H1 (cell line): ENCODE data around the gene CSF3. TPM values are rescaled to one million over a fixed set of nuclear protein-coding genes. Genes with fewer than 3 reads are reported as not detected.
A peak's percentile ranks its signal among the peaks of the same experiment; 100 is the strongest.

ENCODE experiments used
- CTCF ChIA-PET: fragments of 300-600 bp; sonication (Branson Sonifier 250); formaldehyde crosslinking; loops from one replicate; lab custom pipeline; 2021; ENCODE audit not compliant: partially characterized antibody; lab: Charles Lee
- POLR2A ChIA-PET: fragments of 300-600 bp; sonication (Branson Sonifier 250); formaldehyde crosslinking; loops from one replicate; lab custom pipeline; 2021; ENCODE audit warnings: inconsistent platforms; ENCODE audit not compliant: partially characterized antibody; lab: Charles Lee
- DNase-seq, 2 experiments: peaks; one replicate each; pipeline versions ENCODE4 v3.0.0 to v3.0.0-alpha.2; 2010 to 2022; ENCODE audit warnings: low spot score in 2 of 2, low read depth in 1 of 2, mixed read lengths in 1 of 2
- FAIRE-seq: peaks from 2 replicates; lab custom pipeline; 2011; peaks lifted over from hg19 to GRCh38; lab: Jason Lieb, UNC
- H2AFZ ChIP-seq: 2 replicates; pipeline ENCODE4 v1.8.1; 2012; ENCODE audit warnings: low read length, inconsistent platforms
- H2AK5ac ChIP-seq: 2 replicates; pipeline ENCODE4 v1.6.1; 2013; ENCODE audit warnings: low read depth, low read length
- H2BK120ac ChIP-seq: replicated peaks from 2 replicates; pipeline ENCODE3; 2013; ENCODE audit warnings: low read depth, low read length, inconsistent platforms
- H2BK12ac ChIP-seq: 2 replicates; pipeline ENCODE4 v1.6.1; 2013; ENCODE audit warnings: low read depth, low read length
- H2BK15ac ChIP-seq: 2 replicates; pipeline ENCODE4 v1.6.1; 2013; ENCODE audit warnings: low read length
- H2BK20ac ChIP-seq: 2 replicates; pipeline ENCODE4 v1.6.1; 2013; ENCODE audit warnings: low read length
- H2BK5ac ChIP-seq: 2 replicates; pipeline ENCODE4 v1.6.1; 2013; ENCODE audit warnings: low read depth, low read length
- H3K14ac ChIP-seq: 2 replicates; pipeline ENCODE4 v1.6.1; 2013; ENCODE audit warnings: inconsistent platforms; ENCODE audit not compliant: insufficient read length
- H3K18ac ChIP-seq: 2 replicates; pipeline ENCODE4 v1.6.1; 2013; ENCODE audit warnings: low read length; ENCODE audit errors: extremely low read depth
- H3K23ac ChIP-seq: 2 replicates; pipeline ENCODE4 v1.6.1; 2013; ENCODE audit warnings: inconsistent platforms; ENCODE audit not compliant: insufficient read length
- H3K23me2 ChIP-seq: 2 replicates; pipeline ENCODE4 v1.6.1; 2013; ENCODE audit warnings: low read depth, low read length
- H3K27ac ChIP-seq: 2 replicates; pipeline ENCODE4 v1.6.1; 2011; ENCODE audit warnings: low read depth, low read length, inconsistent platforms
- H3K27me3 ChIP-seq, 4 experiments: replicated peaks in 1 of 4; 1 replicate in 1 of 4; 2 replicates in 3 of 4; pipeline versions ENCODE4 v1.6.1 to v1.8.1; 2011 to 2013; ENCODE audit warnings: low read length in 3 of 4, mild to moderate bottlenecking in 3 of 4, inconsistent platforms in 2 of 4, mixed read lengths in 2 of 4, moderate library complexity in 1 of 4; ENCODE audit not compliant: control insufficient read depth in 3 of 4, insufficient read depth in 3 of 4; ENCODE audit errors: extremely low read depth in 1 of 4
- H3K36me3 ChIP-seq, 4 experiments: 2 replicates each; pipeline versions ENCODE4 v1.6.1 to v1.8.1; 2011 to 2013; ENCODE audit warnings: mild to moderate bottlenecking in 4 of 4, low read length in 3 of 4, moderate library complexity in 2 of 4, control low read depth in 1 of 4, inconsistent platforms in 1 of 4; ENCODE audit not compliant: insufficient read depth in 4 of 4, control insufficient read depth in 2 of 4
- H3K4ac ChIP-seq: replicated peaks from 2 replicates; pipeline ENCODE3; 2013; ENCODE audit warnings: low read length, low read depth, mixed read lengths, inconsistent platforms; ENCODE audit not compliant: insufficient read length
- H3K4me1 ChIP-seq, 4 experiments: replicated peaks in 1 of 4; 1 replicate in 1 of 4; 2 replicates in 3 of 4; pipeline versions ENCODE4 v1.6.1 to v1.8.1; 2011 to 2013; ENCODE audit warnings: low read length in 3 of 4, inconsistent platforms in 2 of 4, mixed read lengths in 1 of 4; ENCODE audit not compliant: insufficient read depth in 4 of 4, control insufficient read depth in 3 of 4
- H3K4me2 ChIP-seq, 2 experiments: 2 replicates each; pipeline versions ENCODE4 v1.6.1 to v1.8.1; 2011 to 2013; ENCODE audit warnings: low read depth in 2 of 2, low read length in 2 of 2, control low read depth in 1 of 2, inconsistent platforms in 1 of 2, mild to moderate bottlenecking in 1 of 2; ENCODE audit not compliant: insufficient read depth in 1 of 2
- H3K4me3 ChIP-seq, 4 experiments: fragments of 200-600, 300-600 bp in 1 of 4; sonication (generic), shearing (Covaris generic), sonication (Bioruptor Twin) in 1 of 4; 2 replicates each; pipeline versions ENCODE4 v1.5.1 to v1.8.1; 2011 to 2016; ENCODE audit warnings: low read length in 4 of 4, low read depth in 3 of 4, control low read depth in 2 of 4, inconsistent platforms in 2 of 4, mild to moderate bottlenecking in 2 of 4, mixed read lengths in 1 of 4, moderate library complexity in 1 of 4; ENCODE audit not compliant: insufficient read depth in 2 of 4; ENCODE audit errors: extremely low read depth in 1 of 4
- H3K56ac ChIP-seq: replicated peaks from 2 replicates; pipeline ENCODE3; 2013; ENCODE audit warnings: low read depth, mild to moderate bottlenecking, mixed read lengths, low read length, inconsistent platforms; ENCODE audit not compliant: insufficient read length
- H3K79me1 ChIP-seq: 2 replicates; pipeline ENCODE4 v1.6.1; 2013; ENCODE audit warnings: low read depth, low read length, control low read depth
- H3K79me2 ChIP-seq, 2 experiments: 2 replicates each; pipeline versions ENCODE4 v1.6.1 to v1.8.1; 2012 to 2013; ENCODE audit warnings: low read length in 2 of 2, mild to moderate bottlenecking in 2 of 2, inconsistent platforms in 1 of 2; ENCODE audit not compliant: insufficient read depth in 2 of 2, control insufficient read depth in 1 of 2
- H3K9ac ChIP-seq, 4 experiments: replicated peaks in 1 of 4; 1 replicate in 1 of 4; 2 replicates in 3 of 4; pipeline versions ENCODE4 v1.6.1 to v1.8.1; 2011 to 2013; ENCODE audit warnings: low read depth in 3 of 4, low read length in 3 of 4, control low read depth in 2 of 4, mild to moderate bottlenecking in 2 of 4, moderate library complexity in 2 of 4, inconsistent platforms in 1 of 4; ENCODE audit errors: extremely low read depth in 1 of 4
- H3K9me3 ChIP-seq, 2 experiments: 2 replicates each; pipeline versions ENCODE4 v1.6.1 to v1.8.1; 2012 to 2013; ENCODE audit warnings: mild to moderate bottlenecking in 2 of 2, moderate library complexity in 2 of 2, control low read depth in 1 of 2, inconsistent platforms in 1 of 2, low read depth in 1 of 2, low read length in 1 of 2, mixed read lengths in 1 of 2; ENCODE audit not compliant: insufficient read depth in 2 of 2
- H4K20me1 ChIP-seq, 2 experiments: replicated peaks in 1 of 2; 2 replicates each; pipeline versions ENCODE3 to v1.8.1; 2011 to 2013; ENCODE audit warnings: inconsistent platforms in 2 of 2, low read length in 2 of 2, mild to moderate bottlenecking in 1 of 2; ENCODE audit not compliant: insufficient read depth in 2 of 2, control insufficient read depth in 1 of 2
- H4K5ac ChIP-seq: 2 replicates; pipeline ENCODE4 v1.6.1; 2013; ENCODE audit warnings: low read length, low read depth, mixed read lengths, inconsistent platforms; ENCODE audit not compliant: insufficient read length
- H4K8ac ChIP-seq: 2 replicates; pipeline ENCODE4 v1.8.0; 2013; ENCODE audit warnings: mild to moderate bottlenecking, moderate library complexity, low read length, inconsistent platforms; ENCODE audit not compliant: insufficient read depth; ENCODE audit errors: extremely low read depth
- H4K91ac ChIP-seq: replicated peaks from 2 replicates; pipeline ENCODE3; 2013; ENCODE audit warnings: low read length, mixed read lengths, inconsistent platforms; ENCODE audit not compliant: insufficient read length
- ASH2L ChIP-seq: fragments of 200-600, 300-600 bp; sonication (generic); IDR thresholded peaks from one replicate; pipeline ENCODE4 v1.7.1; 2017; ENCODE audit warnings: low read length
- CBX8 ChIP-seq: fragments of 300-800, 300-1000 bp; sonication (generic); IDR thresholded peaks from 2 replicates; pipeline ENCODE4 v1.7.1; 2016; ENCODE audit warnings: low read depth, low read length, borderline replicate concordance
- CREB1 ChIP-seq: IDR thresholded peaks from 2 replicates; pipeline ENCODE4 v1.6.1; 2012; ENCODE audit warnings: inconsistent platforms
- GTF2F1 ChIP-seq: IDR thresholded peaks from 2 replicates; pipeline ENCODE4 v1.6.1; 2012; ENCODE audit warnings: low read depth, low read length, improper control_type of control experiment, borderline replicate concordance
- PHF8 ChIP-seq: fragments of 200-600 bp; sonication (generic); conservative IDR thresholded peaks from 2 replicates; pipeline ENCODE4 v1.7.1; 2012; ENCODE audit warnings: low read depth, mild to moderate bottlenecking, inconsistent platforms, low read length, moderate library complexity
- POLR2A ChIP-seq, 2 experiments: IDR thresholded peaks; 1 replicate in 1 of 2; 2 replicates in 1 of 2; pipeline ENCODE4 v1.6.1; 2011; ENCODE audit warnings: low read depth in 2 of 2, low read length in 2 of 2, mild to moderate bottlenecking in 2 of 2; ENCODE audit errors: control extremely low read depth in 1 of 2
- RFX5 ChIP-seq: IDR thresholded peaks from 2 replicates; pipeline ENCODE4 v1.6.1; 2011; ENCODE audit warnings: low read depth, low read length, improper control_type of control experiment, borderline replicate concordance
- SAP30 ChIP-seq: fragments of 300-600 bp; sonication (generic); IDR thresholded peaks from 2 replicates; pipeline ENCODE4 v1.7.1; 2012; ENCODE audit warnings: low read length, moderate library complexity, mild to moderate bottlenecking, inconsistent platforms; ENCODE audit not compliant: insufficient read depth, insufficient replicate concordance
- WGBS, 2 experiments: shearing (Covaris generic) in 1 of 2; methylation state at CpG; one replicate each; pipeline versions ENCODE4 v1.1.6 to v1.1.7; 2013 to 2015; ENCODE audit warnings: low lambda C conversion rate in 2 of 2, mixed read lengths in 2 of 2, inconsistent platforms in 1 of 2, low coverage in 1 of 2, missing lambda C conversion rate in 1 of 2; ENCODE audit not compliant: insufficient replicate concordance in 2 of 2, insufficient coverage in 1 of 2, insufficient read length in 1 of 2; ENCODE audit errors: extremely low coverage in 1 of 2, missing lambda C conversion rate in 1 of 2; 5-methylcytosine and 5-hydroxymethylcytosine counted together
- polyA plus RNA-seq, 7 experiments: library from polyadenylated mRNA; depleted of rRNA in 3 of 7; stranded (reverse) in 5 of 7; unstranded in 2 of 7; fragments of >200 nt in 5 of 7; fragments of 200-250 nt in 2 of 7; gene quantifications; 1 replicate in 5 of 7; 2 replicates in 1 of 7; 4 replicates in 1 of 7; pipeline versions ENCODE4 v1.2.1 to v1.2.3, GENCODE V29; 2011 to 2013; ENCODE audit warnings: missing spikeins in 2 of 7, mixed read lengths in 2 of 7
- total RNA-seq: library from RNA; stranded (reverse); fragmentation: NEBNext Ultra II Directional; extraction: Animal tissue kit (Norgen Biotek cat#: 25700); gene quantifications from 2 replicates; pipeline ENCODE4 v1.2.1, GENCODE V29; 2021

CSF3 gene
- total and polyA plus RNA-seq, 2 of the 8 experiments (the other 6 are each of a cell fraction or from before 2014, with no cell fraction given), result 0.03 TPM; not detected in 1

DNA sequence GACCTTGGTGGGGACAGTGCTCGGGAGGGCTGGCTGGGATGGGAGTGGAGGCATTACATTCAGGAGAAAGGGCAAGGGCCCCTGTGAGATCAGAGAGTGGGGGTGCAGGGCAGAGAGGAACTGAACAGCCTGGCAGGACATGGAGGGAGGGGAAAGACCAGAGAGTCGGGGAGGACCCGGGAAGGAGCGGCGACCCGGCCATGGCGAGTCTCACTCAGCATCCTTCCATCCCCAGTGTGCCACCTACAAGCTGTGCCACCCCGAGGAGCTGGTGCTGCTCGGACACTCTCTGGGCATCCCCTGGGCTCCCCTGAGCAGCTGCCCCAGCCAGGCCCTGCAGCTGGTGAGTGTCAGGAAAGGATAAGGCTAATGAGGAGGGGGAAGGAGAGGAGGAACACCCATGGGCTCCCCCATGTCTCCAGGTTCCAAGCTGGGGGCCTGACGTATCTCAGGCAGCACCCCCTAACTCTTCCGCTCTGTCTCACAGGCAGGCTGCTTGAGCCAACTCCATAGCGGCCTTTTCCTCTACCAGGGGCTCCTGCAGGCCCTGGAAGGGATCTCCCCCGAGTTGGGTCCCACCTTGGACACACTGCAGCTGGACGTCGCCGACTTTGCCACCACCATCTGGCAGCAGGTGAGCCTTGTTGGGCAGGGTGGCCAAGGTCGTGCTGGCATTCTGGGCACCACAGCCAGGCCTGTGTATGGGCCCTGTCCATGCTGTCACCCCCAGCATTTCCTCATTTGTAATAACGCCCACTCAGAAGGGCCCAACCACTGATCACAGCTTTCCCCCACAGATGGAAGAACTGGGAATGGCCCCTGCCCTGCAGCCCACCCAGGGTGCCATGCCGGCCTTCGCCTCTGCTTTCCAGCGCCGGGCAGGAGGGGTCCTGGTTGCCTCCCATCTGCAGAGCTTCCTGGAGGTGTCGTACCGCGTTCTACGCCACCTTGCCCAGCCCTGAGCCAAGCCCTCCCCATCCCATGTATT lies 1.1 kb downstream of the CSF3 start:
- no peak overlapping the region for H3K4me2 ChIP-seq
- POLR2A ChIA-PET, result interaction anchor here (0.6 to 4.6 kb wide), 16 partner anchors 10 to 109 kb away, joined by 3 to 42 read pairs (median 4); partner anchors contain the start of gene MED24
- no peak for FAIRE-seq
- TF ChIP-seq RFX5, result no peak
- no peak for TF ChIP-seq ASH2L
- no peak for TF ChIP-seq CREB1
- TF ChIP-seq GTF2F1, result no peak
- TF ChIP-seq POLR2A (IDR thresholded peaks at IDR 0.05; ENCODE audit: control extremely low read depth in 1 of 2, low read depth in 2 of 2, low read length in 2 of 2), result no peak
- no peak for TF ChIP-seq SAP30
- TF ChIP-seq PHF8, result no peak
- TF ChIP-seq CBX8, result no peak

More for the DNA sequence above, 1.1 kb downstream of the CSF3 start:
- Histone ChIP-seq H3K9me3 (no peaks in the 10 kb centered on the region), H4K91ac (no peak overlapping the region), H2BK5ac (peak overlapping the region; percentile 71; the same call in 1 of the 2 replicates), H3K4ac (no peak overlapping the region), H3K36me3 (peaks cover 0 to 5% (median 0%) of the 10 kb centered on the region in 4 experiments; a peak in 2 of 8 replicates), H2BK12ac (peak overlapping the region; percentile 80; the same call in 1 of the 2 replicates), H3K9ac (no peak overlapping the region), H3K4me3 (no peak overlapping the region), H3K18ac (peak overlapping the region; percentile 32; the same call in 1 of the 2 replicates), H4K20me1 (no peaks in the 10 kb centered on the region), H2BK120ac (no peak overlapping the region), H3K56ac (no peak overlapping the region), H4K8ac (peak overlapping the region; percentile 84; the same call in 1 of the 2 replicates), H3K27me3 (peaks cover 0 to 2% (median 0%) of the 10 kb centered on the region in 4 experiments; a peak in 2 of 7 replicates), H3K27ac (peak overlapping the region; percentile 10; the same call in 1 of the 2 replicates), H3K79me1 (0 out of 2 replicates have a peak, but pooled peaks cover 2% of the 10 kb centered on the region), H3K14ac (no peak overlapping the region), H3K79me2 (no peaks in the 10 kb centered on the region), H2AFZ (no peak overlapping the region), H2BK15ac (peak overlapping the region; percentile 81; the same call in 1 of the 2 replicates), H4K5ac (no peak overlapping the region), H3K4me1 (peaks cover 0 to 27% (median 18%) of the 10 kb centered on the region in 4 experiments; a peak in 6 of 7 replicates), H2AK5ac (0 out of 2 replicates have a peak overlapping the region, but pooled peaks have one; percentile 65), H3K23ac (no peak overlapping the region), H2BK20ac (no peak overlapping the region), H3K23me2 (no peaks in the 10 kb centered on the region; the same call in 1 of the 2 replicates)
- WGBS, 2 experiments, result 89% methylated on average over 26 of the region's 26 CpGs; no CpG with 5 or more reads in 1 of the 2 experiments
- DNase-seq, result no peak
- CTCF ChIA-PET, result interaction anchor here (0.6 to 15.0 kb wide), 21 partner anchors 9 to 759 kb away, joined by 3 to 428 read pairs (median 4); partner anchors contain the start of genes NR1D1 and WIPF2
